ENCODE results near the gene MON2.

The MON2 gene

GRCh38 chr12:62575036-62575435, 108.4 kb downstream of the MON2 start:
- peaks cover 28% of the 10 kb centered on the region; the same call in 1 of the 2 replicates for H3K36me3 ChIP-seq (ENCODE audit: insufficient read depth, low read length)
- no peaks in the 10 kb centered on the region for H3K27me3 ChIP-seq (ENCODE audit: insufficient read depth, low read length, poor library complexity)

GRCh38 chr12:62576503-62576902, 109.9 kb downstream of the MON2 start:
- H2AFZ ChIP-seq (ENCODE audit: low read depth, low read length) = no peak overlapping the region
- H3K9ac ChIP-seq (ENCODE audit: low read depth, low read length) = no peak overlapping the region
- H3K4me2 ChIP-seq (ENCODE audit: insufficient read depth, low read length) = no peak overlapping the region
- DNase-seq = no peak
- H3K4me3 ChIP-seq (ENCODE audit: low read depth in 1 of 2, low read length in 2 of 2) = no peak overlapping the region
- H3K27me3 ChIP-seq (ENCODE audit: insufficient read depth, low read length, poor library complexity) = no peaks in the 10 kb centered on the region
- H4K20me1 ChIP-seq (ENCODE audit: insufficient read depth, low read length) = no peaks in the 10 kb centered on the region
- no peak for ATAC-seq (ENCODE audit: insufficient read depth, low read depth)
- no peak for TF ChIP-seq CTCF (IDR thresholded peaks at IDR 0.05; ENCODE audit: borderline replicate concordance, extremely low read depth, low read length, poor library complexity, severe bottlenecking)
- no peak for TF ChIP-seq EZH2 (IDR thresholded peaks at IDR 0.05; ENCODE audit: borderline replicate concordance, low read depth, low read length, severe bottlenecking)
- no peaks in the 10 kb centered on the region for H3K4me1 ChIP-seq (ENCODE audit: insufficient read depth, low read length)
- no peaks in the 10 kb centered on the region for H3K79me2 ChIP-seq (ENCODE audit: insufficient read depth, low read length)
- H3K27ac ChIP-seq (ENCODE audit: low read length) = no peak overlapping the region
- H3K9me3 ChIP-seq (ENCODE audit: insufficient read depth, low read length, severe bottlenecking) = no peaks in the 10 kb centered on the region
- H3K36me3 ChIP-seq (ENCODE audit: insufficient read depth, low read length) = peaks cover 28% of the 10 kb centered on the region; the same call in 1 of the 2 replicates

More at GRCh38 chr12:62575036-62575435, 108.4 kb downstream of the MON2 start:
- Histone ChIP-seq H2AFZ (ENCODE audit: low read depth, low read length) (no peak overlapping the region), H3K4me2 (ENCODE audit: insufficient read depth, low read length) (no peak overlapping the region), H3K27ac (ENCODE audit: low read length) (no peak overlapping the region), H3K9me3 (ENCODE audit: insufficient read depth, low read length, severe bottlenecking) (no peaks in the 10 kb centered on the region), H4K20me1 (ENCODE audit: insufficient read depth, low read length) (no peaks in the 10 kb centered on the region), H3K4me1 (ENCODE audit: insufficient read depth, low read length) (no peaks in the 10 kb centered on the region), H3K79me2 (ENCODE audit: insufficient read depth, low read length) (no peaks in the 10 kb centered on the region), H3K4me3 (ENCODE audit: low read depth in 1 of 2, low read length in 2 of 2) (no peak overlapping the region), H3K9ac (ENCODE audit: low read depth, low read length) (no peak overlapping the region)
- ATAC-seq (ENCODE audit: insufficient read depth, low read depth) (no peak), DNase-seq (no peak)
- TF ChIP-seq CTCF (IDR thresholded peaks at IDR 0.05; ENCODE audit: borderline replicate concordance, extremely low read depth, low read length, poor library complexity, severe bottlenecking) (no peak), EZH2 (IDR thresholded peaks at IDR 0.05; ENCODE audit: borderline replicate concordance, low read depth, low read length, severe bottlenecking) (no peak)

GRCh38 chr12:62578726-62579125, 112.1 kb downstream of the MON2 start:
- Histone ChIP-seq H3K9ac (ENCODE audit: low read depth, low read length) (no peak overlapping the region), H3K4me3 (ENCODE audit: low read depth in 1 of 2, low read length in 2 of 2) (no peak overlapping the region), H3K79me2 (ENCODE audit: insufficient read depth, low read length) (no peaks in the 10 kb centered on the region), H3K4me2 (ENCODE audit: insufficient read depth, low read length) (no peak overlapping the region), H2AFZ (ENCODE audit: low read depth, low read length) (no peak overlapping the region), H3K27ac (ENCODE audit: low read length) (no peak overlapping the region), H3K4me1 (ENCODE audit: insufficient read depth, low read length) (no peaks in the 10 kb centered on the region), H3K36me3 (ENCODE audit: insufficient read depth, low read length) (peaks cover 33% of the 10 kb centered on the region; the same call in 1 of the 2 replicates), H4K20me1 (ENCODE audit: insufficient read depth, low read length) (no peaks in the 10 kb centered on the region), H3K9me3 (ENCODE audit: insufficient read depth, low read length, severe bottlenecking) (no peaks in the 10 kb centered on the region), H3K27me3 (ENCODE audit: insufficient read depth, low read length, poor library complexity) (no peaks in the 10 kb centered on the region)
- TF ChIP-seq CTCF (IDR thresholded peaks at IDR 0.05; ENCODE audit: borderline replicate concordance, extremely low read depth, low read length, poor library complexity, severe bottlenecking) = no peak
- no peak for TF ChIP-seq EZH2 (IDR thresholded peaks at IDR 0.05; ENCODE audit: borderline replicate concordance, low read depth, low read length, severe bottlenecking)
- DNase-seq (no peak), ATAC-seq (ENCODE audit: insufficient read depth, low read depth) (no peak)
